Gastrocnemius medialis (tissue), 4 donors: ENCODE measurements around the gene PCDHB3.
"Not testable (repeated sequence)": the region's sequence is repeated elsewhere in the genome, so short reads cannot be mapped to it uniquely, and the experiment has no call there.

Experiments
- CTCF ChIP-seq, 5 experiments: fragments of 450-650 bp in 3 of 5; fragments of 200-600 bp in 2 of 5; sonication (generic) in 2 of 5; IDR thresholded peaks in 4 of 5; conservative IDR thresholded peaks in 1 of 5; 1 replicate in 4 of 5; 2 replicates in 1 of 5; pipeline ENCODE4 v1.5.1; 2016 to 2019; ENCODE audit warnings: antibody characterized with exemption in 5 of 5, mild to moderate bottlenecking in 3 of 5, moderate library complexity in 3 of 5
- POLR2A ChIP-seq, 2 donors: fragments of 450-650 bp; IDR thresholded peaks; one replicate each; pipeline ENCODE4 v1.6.1; 2017; ENCODE audit warnings: antibody characterized with exemption in 2 of 2, mild to moderate bottlenecking in 2 of 2, moderate library complexity in 2 of 2

- TF ChIP-seq POLR2A (IDR thresholded peaks at IDR 0.05); CTCF (IDR thresholded peaks at IDR 0.05 in 4 of 5, conservative IDR thresholded peaks at IDR 0.05 in 1 of 5): not testable (repeated sequence)
These were observed 23.3 kb downstream of the PCDHB3 start for GRCh38 chr5:141123396-141124135.
